GM12892 (cell line): ENCODE data around the gene LIPA.

Experiments used
- POLR2A ChIP-seq: IDR thresholded peaks from 2 replicates; pipeline ENCODE4 v1.6.1; 2011; ENCODE audit warnings: low read depth, low read length, control low read depth
- POLR2AphosphoS5 ChIP-seq: IDR thresholded peaks from 2 replicates; pipeline ENCODE4 v1.6.1; 2011; ENCODE audit warnings: low read depth, low read length, control low read depth
- TAF1 ChIP-seq: IDR thresholded peaks from 2 replicates; pipeline ENCODE4 v1.6.1; 2011; ENCODE audit warnings: low read depth, mild to moderate bottlenecking, control low read depth, low read length, borderline replicate concordance

DNA sequence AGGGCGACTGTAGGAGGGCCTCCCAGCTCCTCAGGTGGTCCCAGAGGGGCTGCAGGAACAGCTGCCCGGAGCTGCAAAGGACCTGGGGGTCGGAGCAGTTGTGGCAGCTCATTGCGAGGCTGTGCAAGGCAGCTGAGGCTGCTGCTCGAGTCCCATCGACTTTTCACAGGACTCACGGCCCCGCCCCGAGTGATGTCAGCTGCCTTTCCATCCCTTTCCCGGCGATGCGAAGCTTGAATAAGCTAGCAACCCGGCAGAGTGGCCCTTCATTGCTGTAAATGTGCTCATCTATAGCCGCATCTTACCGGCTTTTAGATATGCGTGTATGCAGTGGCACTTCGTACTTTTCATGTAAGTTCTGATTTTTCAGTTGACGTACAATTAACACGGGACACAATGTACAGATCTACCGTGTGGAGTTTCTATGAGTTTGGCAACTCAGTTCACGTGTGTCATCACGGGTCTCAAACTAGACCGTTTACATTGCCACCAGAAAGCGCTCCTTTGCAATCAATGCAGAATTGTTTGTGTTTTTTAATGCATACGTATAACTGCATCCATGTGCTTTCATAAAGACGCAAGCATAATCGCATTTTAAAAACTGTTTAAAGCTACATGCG is 44.3 kb downstream of the LIPA start, which contains the start of gene CH25H:
- TF ChIP-seq POLR2AphosphoS5 (no peak), POLR2A (no peak), TAF1 (no peak)
